Measurements from ENCODE around the gene NDRG4.
A peak's percentile ranks its signal among the peaks of the same experiment; 100 is the strongest.

Gene NDRG4, protein sequence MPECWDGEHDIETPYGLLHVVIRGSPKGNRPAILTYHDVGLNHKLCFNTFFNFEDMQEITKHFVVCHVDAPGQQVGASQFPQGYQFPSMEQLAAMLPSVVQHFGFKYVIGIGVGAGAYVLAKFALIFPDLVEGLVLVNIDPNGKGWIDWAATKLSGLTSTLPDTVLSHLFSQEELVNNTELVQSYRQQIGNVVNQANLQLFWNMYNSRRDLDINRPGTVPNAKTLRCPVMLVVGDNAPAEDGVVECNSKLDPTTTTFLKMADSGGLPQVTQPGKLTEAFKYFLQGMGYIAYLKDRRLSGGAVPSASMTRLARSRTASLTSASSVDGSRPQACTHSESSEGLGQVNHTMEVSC

DNA sequence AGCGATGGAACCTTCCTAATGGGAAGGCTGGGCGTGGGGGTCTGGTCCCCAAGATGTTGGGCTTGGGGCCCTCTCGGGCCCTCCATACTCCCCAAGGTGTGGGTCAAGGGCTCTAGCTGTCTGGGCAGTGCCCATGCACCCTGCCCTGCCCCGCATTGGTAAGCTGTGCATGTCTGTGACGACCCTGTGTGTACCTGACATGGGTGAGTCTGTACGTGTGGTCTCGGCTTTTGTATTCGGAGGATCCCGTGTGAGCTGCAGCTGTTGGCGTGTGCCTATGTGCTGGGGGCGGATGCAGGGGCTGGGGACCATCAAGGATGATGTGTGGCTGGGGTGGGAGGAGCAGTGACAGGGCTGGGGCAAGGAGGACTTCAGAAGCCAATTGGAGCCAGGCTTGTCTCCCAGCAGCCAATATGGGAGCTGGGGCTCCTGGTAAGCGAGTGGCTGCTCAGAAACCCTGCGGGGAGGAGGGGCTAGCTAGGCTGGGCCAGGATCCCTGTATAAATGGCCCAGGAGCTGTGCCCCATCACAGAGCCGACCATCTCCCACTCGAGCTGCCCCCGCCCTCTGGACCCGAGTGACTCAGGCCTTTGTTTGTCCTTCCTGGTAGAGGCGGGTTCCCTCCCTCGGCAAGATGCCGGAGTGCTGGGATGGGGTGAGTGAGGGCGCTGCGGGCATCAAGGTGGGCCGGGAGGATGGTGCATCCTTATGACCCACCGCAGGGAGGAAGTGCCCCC is at the start of gene NDRG4:
Gene NDRG4, plus strand, starts transcription at position 529 of the 737 bp plus-strand sequence. Its CDS starts 106 bp downstream, at position 635.
- peak in 1 of 2 donors; percentile 43 for DNase-seq (ENCODE audit: low read depth in 2 of 2)

DNA sequence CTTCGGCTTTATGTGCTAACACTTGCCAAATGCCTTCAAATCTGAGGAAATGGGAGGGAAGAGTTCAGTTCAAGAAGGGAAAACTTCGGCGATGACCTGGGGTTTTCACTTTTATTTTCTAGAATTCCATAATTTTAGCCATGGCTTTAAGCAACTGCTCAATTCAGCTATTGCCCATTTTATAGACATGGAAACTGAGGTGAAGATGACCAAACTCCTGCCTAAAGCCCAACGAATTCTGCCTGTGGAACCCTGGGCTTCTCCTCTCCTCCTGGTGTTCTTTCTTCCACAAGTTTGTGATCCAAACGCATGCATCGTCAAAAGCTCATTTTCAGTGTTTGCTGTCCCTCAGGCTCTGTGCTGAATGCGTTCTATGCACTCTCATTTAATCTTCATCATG is 49.4 kb upstream of the NDRG4 start:
- DNase-seq (ENCODE audit: low read depth in 2 of 2) = no peak

DNA sequence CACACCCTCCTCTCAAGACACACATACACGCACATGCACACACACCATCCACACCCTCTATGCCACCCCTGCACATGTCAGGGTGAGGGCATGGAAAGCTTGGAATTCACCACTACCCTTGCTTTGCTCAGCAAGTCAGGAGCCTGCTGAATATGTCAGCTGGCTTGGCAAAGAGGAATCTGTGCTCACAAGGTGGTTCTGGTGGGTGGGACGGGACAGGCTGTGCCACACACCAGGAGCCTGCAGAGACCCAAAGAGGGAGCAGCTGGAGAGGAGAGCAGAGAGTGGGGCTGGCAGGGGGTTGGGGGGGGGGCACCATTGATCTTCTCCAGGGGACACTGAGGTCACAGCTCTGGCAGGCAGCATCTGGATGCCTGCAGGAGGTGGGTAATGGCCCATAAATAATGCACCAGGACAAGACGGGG is 48.7 kb upstream of the NDRG4 start:
- no peak for DNase-seq (ENCODE audit: low read depth in 2 of 2)

DNA sequence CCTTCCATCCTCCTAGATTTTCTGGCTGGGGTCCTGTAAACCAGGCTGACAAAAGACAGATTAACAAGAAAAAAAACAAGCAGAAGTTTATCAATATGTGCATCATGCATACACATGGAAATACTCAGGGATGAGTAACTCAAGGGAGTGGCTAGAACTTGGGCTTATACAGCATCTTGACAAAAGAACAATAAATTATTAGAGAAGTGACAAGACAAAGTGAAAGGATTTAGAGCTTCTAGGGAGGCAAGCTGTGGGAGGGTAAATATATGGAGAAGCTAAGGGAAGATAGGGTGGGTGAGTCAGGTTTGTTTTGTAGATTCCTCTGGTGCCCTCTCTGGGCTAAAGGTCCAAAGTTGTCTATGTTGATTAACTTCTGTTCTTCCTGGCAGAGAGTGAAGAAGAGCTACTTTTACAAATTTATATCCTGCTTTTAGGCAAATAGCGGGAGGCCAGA is 48.0 kb upstream of the NDRG4 start:
- no peak for DNase-seq (ENCODE audit: low read depth in 2 of 2)

DNA sequence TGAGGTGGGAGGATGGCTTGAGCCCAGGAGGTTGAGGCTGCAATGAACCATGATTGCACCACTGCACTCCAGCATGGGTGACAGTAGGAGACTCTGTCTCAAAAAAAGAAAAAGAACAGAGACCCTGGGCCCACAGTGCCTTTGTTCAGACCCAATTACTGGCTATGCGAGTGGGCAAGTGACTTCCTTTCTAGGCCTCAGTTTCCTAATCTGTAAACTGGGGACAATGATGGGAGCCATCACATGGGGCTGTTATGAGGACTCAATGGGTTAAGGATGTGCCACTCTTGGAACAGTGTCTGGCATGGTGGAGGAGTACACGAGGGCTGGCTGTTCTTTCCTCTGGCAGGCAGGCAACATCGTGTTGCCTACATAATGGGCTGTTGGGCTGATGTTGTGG is 47.3 kb upstream of the NDRG4 start:
- no peak for DNase-seq (ENCODE audit: low read depth in 2 of 2)

DNA sequence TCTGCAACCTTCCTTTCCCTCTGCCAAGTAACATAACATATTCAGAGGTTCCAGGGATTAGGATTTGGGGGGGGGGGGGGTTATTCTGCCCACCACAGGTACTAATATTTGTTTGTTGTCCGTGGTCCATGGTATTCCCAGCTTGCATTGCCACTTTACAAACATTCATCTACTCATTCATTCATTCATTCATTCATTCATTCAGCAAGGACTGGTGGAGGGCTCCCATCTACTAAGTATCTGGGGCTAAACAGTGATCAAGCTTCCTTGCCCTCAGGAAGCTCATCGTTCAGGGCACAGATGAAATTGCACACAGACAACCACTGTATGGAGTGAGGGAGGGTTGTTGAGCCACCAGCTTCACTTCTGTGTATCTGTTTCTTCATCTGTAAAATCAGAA is 45.8 kb upstream of the NDRG4 start:
- no peak for DNase-seq (ENCODE audit: low read depth in 2 of 2)

DNA sequence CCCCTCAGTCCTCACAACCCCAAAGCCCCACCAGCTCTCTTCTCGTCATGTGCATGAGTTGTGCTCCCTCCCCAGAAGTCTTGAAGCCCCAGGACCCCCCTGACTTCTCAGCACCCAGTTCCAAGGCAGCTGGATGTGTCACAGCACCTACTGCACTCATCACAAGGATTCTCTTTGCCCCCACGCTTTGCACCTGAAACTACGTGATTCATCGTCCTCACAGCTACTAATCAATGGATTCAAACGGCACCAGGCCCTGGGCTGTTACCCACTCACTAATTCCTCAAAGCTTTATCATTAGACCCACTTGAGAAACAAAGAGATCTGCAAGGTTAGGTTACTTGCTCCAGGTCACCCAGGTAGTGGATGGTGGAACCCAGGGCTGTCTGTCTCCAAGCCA is 45.1 kb upstream of the NDRG4 start:
- DNase-seq (ENCODE audit: low read depth in 2 of 2) = no peak

DNA sequence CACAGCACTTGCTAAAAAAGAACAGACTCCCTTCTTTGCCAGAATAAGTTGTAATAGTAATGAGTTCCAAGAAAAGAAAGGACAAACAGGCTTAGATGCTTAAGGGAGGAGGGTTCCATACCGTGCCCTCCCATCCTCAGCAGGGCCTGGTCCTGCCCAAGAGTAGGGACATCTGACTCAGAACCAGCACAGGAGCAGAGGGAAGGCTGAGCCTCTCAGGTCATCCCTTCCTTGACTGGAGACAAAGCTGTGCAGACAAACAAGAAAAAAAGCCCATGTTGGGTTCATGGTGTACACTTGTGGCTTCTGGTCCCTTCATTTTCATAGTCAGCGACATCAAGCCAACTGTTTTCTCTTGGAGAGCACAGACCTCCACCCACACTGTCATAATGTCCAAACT is 44.2 kb upstream of the NDRG4 start:
- no peak for DNase-seq (ENCODE audit: low read depth in 2 of 2)

DNA sequence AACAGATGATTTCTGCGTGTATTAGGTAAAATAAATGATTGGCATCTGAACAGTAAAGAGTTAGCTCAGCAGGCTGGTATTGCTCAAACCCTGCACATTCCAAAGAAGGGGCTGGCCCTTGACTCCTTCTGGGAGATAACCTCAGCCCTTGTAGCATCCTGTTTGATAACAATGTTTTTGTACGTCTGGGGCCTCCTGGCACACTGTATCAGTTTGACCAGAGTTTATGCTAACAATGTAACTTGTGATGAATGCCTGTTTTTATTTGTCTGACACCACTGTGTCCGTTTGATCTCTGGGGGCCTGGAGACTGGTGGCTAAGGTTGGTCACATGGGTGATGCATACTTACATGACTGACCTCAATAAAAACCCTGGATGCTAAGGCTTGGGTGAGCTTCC is 43.8 kb upstream of the NDRG4 start:
- DNase-seq (ENCODE audit: low read depth in 2 of 2) = no peak

DNA sequence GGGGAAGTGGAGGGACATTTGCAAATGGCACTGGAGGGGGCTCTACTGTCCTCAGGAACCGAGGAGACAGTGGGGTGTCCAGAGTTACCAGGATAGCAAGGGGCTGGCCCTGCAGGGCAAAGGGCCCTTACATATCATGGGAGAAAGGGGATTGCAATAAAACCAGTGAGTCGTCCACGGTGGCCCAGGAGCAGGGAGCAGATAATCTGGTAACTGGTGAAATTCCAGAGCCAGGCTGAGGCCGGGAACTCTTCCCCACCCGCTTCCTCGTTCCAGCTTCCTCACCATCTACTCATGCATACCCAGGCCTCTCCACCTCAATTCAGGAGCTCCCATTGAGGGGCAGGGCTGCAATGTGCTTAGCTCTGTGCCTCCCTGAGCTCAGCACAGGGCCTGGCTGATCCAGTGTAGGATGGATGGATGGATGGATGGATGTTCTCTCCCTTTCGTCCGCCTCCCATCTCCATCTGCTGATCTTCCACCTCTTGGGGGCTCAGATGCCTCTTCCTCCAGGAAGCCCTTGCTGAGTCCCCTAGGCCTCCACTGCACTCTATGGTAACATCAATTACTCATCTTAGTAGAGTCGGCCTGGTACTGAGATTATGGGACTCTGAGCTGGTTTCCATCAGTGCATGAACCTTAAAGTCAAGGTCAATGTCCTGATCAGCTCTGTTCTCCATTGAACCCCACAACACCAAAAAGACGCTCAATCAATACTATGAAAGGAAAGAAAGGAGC is 41.2 kb upstream of the NDRG4 start:
- DNase-seq (ENCODE audit: low read depth in 2 of 2) = no peak

DNA sequence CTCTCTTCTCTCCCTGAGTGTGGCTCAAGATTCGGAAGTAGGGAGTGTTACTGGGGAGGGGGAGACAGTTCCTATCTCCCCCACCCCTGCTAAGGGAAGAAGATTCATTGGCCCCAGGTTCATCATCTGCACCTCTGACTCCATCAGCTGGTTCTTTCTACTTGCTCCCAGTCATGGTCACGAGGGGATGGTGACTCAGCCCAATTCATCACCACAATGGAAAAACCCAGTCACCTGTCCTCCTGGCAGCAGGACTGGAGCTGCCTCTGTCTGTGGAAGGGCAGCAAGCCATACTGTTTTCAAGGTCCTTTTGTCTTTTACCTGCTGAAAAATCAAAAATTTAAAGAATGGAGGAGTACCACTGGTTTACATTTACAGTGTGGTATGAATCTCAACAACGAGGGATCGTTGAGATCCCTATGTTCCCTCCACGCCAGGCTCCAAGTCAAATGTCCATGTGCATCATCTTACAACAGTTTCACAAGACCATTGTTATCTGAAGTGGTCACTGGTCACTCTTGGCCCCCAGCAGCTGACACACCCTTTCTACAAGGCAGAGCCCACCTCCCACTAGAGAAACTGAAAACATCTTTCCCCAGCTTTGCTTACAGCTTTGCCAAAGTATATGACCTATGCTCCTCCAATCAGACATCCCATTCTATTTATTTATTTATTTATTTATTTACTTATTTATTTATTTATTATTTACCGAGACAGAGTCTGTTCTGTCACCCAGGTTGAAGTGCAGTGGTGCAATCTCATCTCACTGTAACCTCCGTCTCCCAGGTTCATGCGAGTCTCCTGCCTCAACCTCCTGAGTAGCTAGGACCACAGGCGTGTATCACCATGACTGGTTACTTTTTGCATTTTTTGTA is 40.4 kb upstream of the NDRG4 start:
- DNase-seq (ENCODE audit: low read depth in 2 of 2) = peak; percentile 54 to 68

DNA sequence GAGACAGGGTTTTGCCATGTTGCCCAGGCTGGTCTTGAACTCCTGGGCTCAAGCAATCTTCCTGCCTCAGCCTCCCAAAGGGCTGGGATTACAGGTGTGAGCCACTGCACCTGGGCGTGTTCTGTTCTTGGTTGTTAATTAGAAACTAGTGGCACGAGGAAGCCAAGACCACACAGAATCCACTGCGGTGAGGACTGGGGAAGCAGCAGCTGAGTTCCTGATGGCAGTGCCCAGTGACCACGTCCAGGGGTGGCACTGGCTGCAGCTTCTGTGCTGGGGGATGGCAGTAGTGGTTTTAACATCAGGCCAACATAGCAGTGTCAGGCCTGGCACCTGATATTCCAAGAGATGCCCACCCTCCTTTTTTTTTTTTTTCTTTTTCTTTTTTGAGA is 39.7 kb upstream of the NDRG4 start:
- DNase-seq (ENCODE audit: low read depth in 2 of 2) = no peak

DNA sequence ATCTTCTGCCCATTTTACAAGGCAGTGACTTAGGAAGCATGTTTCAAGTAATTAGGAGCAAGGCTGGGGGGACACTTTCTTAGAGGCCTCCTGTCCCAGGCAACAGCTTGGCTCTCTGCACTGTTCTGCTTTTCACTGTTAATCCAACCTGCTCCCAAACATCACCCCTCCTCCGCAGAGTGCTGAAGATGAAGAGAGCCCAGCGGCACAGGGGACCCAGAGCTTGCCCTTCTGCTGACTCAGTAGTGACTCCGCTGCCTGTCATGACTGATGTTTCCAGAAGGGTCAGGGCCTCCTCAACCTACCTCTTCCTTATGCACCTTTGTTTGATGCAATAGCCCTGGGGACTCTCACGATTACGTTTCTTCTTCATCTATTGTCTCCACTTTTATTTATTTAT is 38.9 kb upstream of the NDRG4 start:
- no peak for DNase-seq (ENCODE audit: low read depth in 2 of 2)

DNA sequence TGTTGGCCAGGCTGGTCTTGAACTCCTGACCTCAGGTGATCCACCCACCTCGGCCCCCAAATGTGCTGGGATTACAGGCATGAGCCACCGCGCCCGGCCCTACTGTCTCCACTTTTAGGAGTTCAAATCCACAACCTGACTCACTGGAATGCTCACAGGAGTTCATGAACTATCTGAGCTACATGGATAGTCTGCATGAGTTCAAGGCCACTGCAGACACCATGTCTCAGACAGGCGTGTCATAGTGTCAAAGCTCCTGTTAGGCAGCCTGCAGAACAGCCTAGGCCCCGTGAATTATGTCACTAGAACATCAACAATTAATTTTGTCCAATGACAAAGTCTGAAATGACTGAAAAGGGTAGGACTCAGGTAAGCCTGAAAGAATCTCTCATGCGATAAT is 38.3 kb upstream of the NDRG4 start:
- no peak for DNase-seq (ENCODE audit: low read depth in 2 of 2)

DNA sequence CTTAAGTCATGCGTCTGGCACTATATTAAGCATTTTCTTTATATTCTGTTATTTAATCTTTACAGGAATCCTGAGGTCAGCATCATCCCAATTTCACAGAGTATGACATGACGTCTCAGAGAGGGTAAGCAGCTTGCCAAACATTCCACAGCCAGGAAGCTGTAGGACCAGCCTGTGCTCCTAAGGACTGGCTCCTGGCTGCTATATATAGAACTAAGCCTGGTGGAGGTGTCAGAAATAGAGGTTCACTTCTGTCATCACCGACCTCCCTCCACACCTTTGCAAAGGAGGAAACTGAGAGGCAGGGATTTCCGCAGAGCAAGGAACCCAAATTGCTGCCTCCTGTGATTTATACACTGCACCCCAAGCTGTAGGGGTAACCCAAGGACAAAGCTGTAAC is 37.9 kb upstream of the NDRG4 start:
- DNase-seq (ENCODE audit: low read depth in 2 of 2) = no peak

DNA sequence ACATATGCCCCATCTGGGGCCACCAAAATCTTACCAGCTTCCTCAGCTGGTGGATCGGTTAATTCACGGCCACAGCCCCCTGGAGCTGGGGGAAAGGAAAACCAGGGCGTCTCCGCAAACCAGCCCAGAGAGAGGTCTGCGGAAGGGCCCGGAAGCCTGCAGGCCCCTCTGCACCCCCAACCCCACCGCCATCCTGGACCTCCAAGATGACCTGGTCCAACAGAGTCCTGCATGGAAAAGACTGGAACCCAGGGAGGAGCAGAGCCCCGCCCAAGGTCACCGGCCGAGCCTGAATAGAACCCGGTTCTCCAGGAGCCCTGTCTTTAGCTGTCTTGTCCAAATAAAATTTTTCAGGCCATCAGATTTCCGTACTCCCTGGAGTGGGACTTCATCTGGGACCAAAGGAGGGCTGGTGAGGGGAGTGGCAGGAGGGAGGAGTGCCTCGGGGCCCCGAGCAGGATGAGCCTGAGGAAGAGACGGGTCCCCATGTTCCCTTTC is 37.4 kb upstream of the NDRG4 start:
- DNase-seq (ENCODE audit: low read depth in 2 of 2) = no peak

DNA sequence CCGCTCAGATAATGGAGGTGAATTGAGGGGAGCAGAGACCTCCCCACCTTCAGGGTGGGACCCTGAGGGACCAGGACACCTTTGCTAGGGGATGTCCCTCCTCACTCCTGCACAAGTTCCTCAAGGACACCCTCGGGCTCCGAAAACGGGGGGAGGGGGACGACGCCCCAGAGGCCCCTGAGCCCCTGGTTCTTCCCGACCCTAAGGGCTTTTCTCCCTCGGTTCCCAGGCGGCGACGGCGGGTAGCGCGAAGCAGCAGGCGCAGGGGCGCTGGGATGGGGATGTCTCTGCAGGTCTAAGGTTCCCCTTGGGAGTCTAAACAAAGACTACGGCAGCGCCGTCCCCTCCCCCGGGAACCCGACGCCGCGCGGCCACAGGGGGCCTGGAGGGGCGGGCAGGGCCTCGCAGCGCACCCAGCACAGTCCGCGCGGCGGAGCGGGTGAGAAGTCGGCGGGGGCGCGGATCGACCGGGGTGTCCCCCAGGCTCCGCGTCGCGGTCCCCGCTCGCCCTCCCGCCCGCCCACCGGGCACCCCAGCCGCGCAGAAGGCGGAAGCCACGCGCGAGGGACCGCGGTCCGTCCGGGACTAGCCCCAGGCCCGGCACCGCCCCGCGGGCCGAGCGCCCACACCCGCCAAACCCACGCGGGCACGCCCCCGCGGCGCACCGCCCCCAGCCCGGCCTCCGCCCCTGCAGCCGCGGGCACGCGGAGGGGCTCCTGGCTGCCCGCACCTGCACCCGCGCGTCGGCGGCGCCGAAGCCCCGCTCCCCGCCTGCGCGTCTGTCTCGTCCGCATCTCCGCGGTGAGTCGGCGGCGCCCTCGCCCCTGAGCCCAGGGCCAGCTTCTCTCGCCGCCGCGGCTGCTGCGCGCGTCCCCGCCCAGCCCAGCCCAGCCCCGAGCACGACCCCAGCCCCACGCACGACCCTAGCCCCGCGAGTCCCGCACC is 36.7 kb upstream of the NDRG4 start:
- no peak for DNase-seq (ENCODE audit: low read depth in 2 of 2)

DNA sequence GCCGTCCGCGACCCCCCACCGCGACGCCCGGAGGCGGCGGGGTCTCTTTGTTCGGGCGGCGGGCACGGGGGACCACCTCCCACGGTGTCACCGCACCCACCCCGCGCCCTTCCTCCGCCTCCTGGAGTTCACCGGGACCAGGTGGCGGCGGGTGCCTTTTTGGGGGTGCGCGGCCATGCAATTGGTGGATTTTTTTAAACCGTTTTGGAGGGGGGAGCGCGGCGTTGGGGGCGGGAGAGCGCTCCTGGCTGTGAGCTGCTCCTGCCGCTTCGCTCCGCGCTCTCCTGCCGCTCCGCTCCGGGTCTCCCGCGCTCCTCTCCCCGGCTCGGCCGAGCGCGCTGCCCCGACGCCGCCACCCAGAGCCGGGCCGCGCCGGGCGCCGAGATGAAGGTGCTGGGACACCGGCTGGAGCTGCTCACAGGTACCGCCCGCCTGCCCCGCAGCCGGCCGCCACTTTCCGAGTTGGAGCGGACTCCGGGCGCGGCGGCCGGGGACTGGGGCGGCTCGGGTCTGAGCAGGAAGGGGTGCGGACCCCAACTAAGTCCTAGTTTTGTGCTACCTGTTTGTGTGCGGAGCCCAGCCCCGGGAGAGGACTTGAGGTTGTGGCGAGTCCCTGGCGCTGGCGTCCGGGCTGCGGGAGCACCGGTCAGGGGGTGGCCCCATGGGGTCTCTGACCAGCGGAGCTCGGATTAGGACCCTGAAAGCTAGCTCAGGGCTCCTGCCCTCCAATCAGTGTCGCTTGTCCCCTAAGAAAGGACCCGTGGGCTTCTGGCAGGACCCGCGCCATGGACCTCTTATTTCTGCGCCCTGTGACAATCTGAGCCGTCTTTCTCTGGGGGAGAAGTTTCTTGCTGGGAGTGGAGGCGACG is 35.7 kb upstream of the NDRG4 start:
- DNase-seq (ENCODE audit: low read depth in 2 of 2) = no peak

Data from stimulated activated CD4-positive, alpha-beta T cell treated with anti-CD3 and anti-CD28 coated beads, Interleukin-15, amount 100 ng/mL, for 48 hours (primary cell).